GM12878 (cell line): ENCODE measurements around the gene ATP5F1B. TPM values are rescaled to one million over a fixed set of nuclear protein-coding genes. Genes with fewer than 3 reads are reported as not detected.

Source experiments
- ATAC-seq: fragments of 200-7000 bp; cut with Tn5 transposase; 3 replicates; pipeline ENCODE4 v1.9.1; 2020; ENCODE audit warnings: mild to moderate bottlenecking, moderate library complexity
- Bru-seq: library from RNA; stranded (reverse); fragments of 400-500 nt; gene quantifications from one replicate; lab custom pipeline; 2021; lab: Mats Ljungman, UMichigan
- BruChase-seq, 2 experiments: library from RNA; stranded (reverse); fragments of 400-500 nt; gene quantifications; one replicate each; lab custom pipeline; 2021; lab: Mats Ljungman, UMichigan
- BruUV-seq: library from RNA; stranded (reverse); fragments of 400-500 nt; replicated peaks from 2 replicates; lab custom pipeline; 2021; lab: Mats Ljungman, UMichigan
- CTCF ChIA-PET: fragments of 300-600 bp; sonication (Branson Sonifier 250); formaldehyde crosslinking; extraction: SDS; loops from one replicate; lab custom pipeline; 2021; ENCODE audit warnings: inconsistent platforms; lab: Yijun Ruan, JAX
- POLR2A ChIA-PET: fragments of 350-600 bp; formaldehyde crosslinking; extraction: SDS; loops from one replicate; lab custom pipeline; 2021; ENCODE audit warnings: inconsistent platforms; lab: Charles Lee
- RAD21 ChIA-PET: fragments of 300-600 bp; sonication (Branson Sonifier 250); formaldehyde crosslinking; loops from one replicate; lab custom pipeline; 2023; ENCODE audit warnings: antibody characterized with exemption; ENCODE audit not compliant: unreplicated experiment; lab: Charles Lee
- SMC1A ChIA-PET: fragments of 300-600 bp; sonication (Branson Sonifier 250); formaldehyde crosslinking; loops from one replicate; lab custom pipeline; 2023; ENCODE audit not compliant: unreplicated experiment, uncharacterized antibody; lab: Charles Lee
- DNase-seq: peaks from one replicate; pipeline ENCODE4 v3.0.0-alpha.2; 2011; ENCODE audit warnings: low read depth, low spot score
- FAIRE-seq: peaks from 3 replicates; lab custom pipeline; 2011; peaks lifted over from hg19 to GRCh38; lab: Jason Lieb, UNC
- H2AFZ ChIP-seq: 2 replicates; pipeline ENCODE4 v1.6.0; 2011; ENCODE audit warnings: low read depth, low read length, control low read depth; ENCODE audit not compliant: control insufficient read depth
- H3K27ac ChIP-seq: 2 replicates; pipeline ENCODE4 v1.5.1; 2011; ENCODE audit warnings: control low read depth; ENCODE audit not compliant: control insufficient read depth, insufficient read depth
- H3K27me3 ChIP-seq, 2 experiments: replicated peaks in 1 of 2; 2 replicates each; pipeline versions ENCODE4 v1.6.0 to v1.6.1; 2011; ENCODE audit warnings: low read length in 1 of 2; ENCODE audit not compliant: control insufficient read depth in 2 of 2, insufficient read depth in 2 of 2
- H3K36me3 ChIP-seq, 2 experiments: 2 replicates each; pipeline ENCODE4 v1.5.1; 2011; ENCODE audit warnings: low read length in 1 of 2; ENCODE audit not compliant: control insufficient read depth in 2 of 2, insufficient read depth in 2 of 2
- H3K4me1 ChIP-seq: 2 replicates; pipeline ENCODE4 v1.6.1; 2011; ENCODE audit warnings: mild to moderate bottlenecking, low read length, moderate library complexity, mixed read lengths; ENCODE audit not compliant: control insufficient read depth, insufficient read depth
- H3K4me2 ChIP-seq: 2 replicates; pipeline ENCODE4 v1.6.0; 2011; ENCODE audit warnings: control low read depth; ENCODE audit not compliant: control insufficient read depth, insufficient read depth
- H3K4me3 ChIP-seq: fragments of 200-600 bp; sonication (generic); 2 replicates; pipeline ENCODE4 v1.5.1; 2016
- H3K79me2 ChIP-seq: 2 replicates; pipeline ENCODE4 v1.6.0; 2011; ENCODE audit warnings: low read length; ENCODE audit not compliant: control insufficient read depth, insufficient read depth
- H3K9ac ChIP-seq: 2 replicates; pipeline ENCODE4 v1.8.0; 2011; ENCODE audit warnings: low read length, control low read depth, mixed read lengths; ENCODE audit not compliant: control insufficient read depth, insufficient read depth
- H3K9me3 ChIP-seq: replicated peaks from 3 replicates; pipeline ENCODE4 v1.5.1; 2011; ENCODE audit warnings: mild to moderate bottlenecking, low read length; ENCODE audit not compliant: control insufficient read depth, insufficient read depth
- H4K20me1 ChIP-seq: 2 replicates; pipeline ENCODE4 v1.6.0; 2011; ENCODE audit not compliant: control insufficient read depth, insufficient read depth
- E2F8 ChIP-seq: fragments of 450-650 bp; IDR thresholded peaks from 2 replicates; pipeline ENCODE4 v1.6.1; 2018; ENCODE audit warnings: mild to moderate bottlenecking, low read depth, moderate library complexity; ENCODE audit not compliant: partially characterized antibody
- E4F1 ChIP-seq: fragments of 450-650 bp; IDR thresholded peaks from 2 replicates; pipeline ENCODE4 v1.6.1; 2018; ENCODE audit warnings: borderline replicate concordance, mild to moderate bottlenecking; ENCODE audit not compliant: partially characterized antibody
- ESRRA ChIP-seq: IDR thresholded peaks from 2 replicates; pipeline ENCODE4 v1.6.1; 2012; ENCODE audit warnings: mild to moderate bottlenecking, low read length, improper control_type of control experiment
- MAX ChIP-seq: IDR thresholded peaks from 2 replicates; pipeline ENCODE4 v1.6.1; 2012; ENCODE audit warnings: low read depth, low read length, improper control_type of control experiment
- PKNOX1 ChIP-seq: fragments of 450-650 bp; IDR thresholded peaks from 2 replicates; pipeline ENCODE4 v1.6.1; 2016; ENCODE audit warnings: mild to moderate bottlenecking
- SPI1 ChIP-seq: IDR thresholded peaks from 2 replicates; pipeline ENCODE4 v1.6.1; 2011; ENCODE audit warnings: low read depth, mild to moderate bottlenecking, low read length, moderate library complexity, borderline replicate concordance; ENCODE audit not compliant: insufficient read depth
- SRF ChIP-seq, 2 experiments: IDR thresholded peaks; 2 replicates each; pipeline ENCODE4 v1.6.1; 2011; ENCODE audit warnings: low read depth in 2 of 2, low read length in 2 of 2, mild to moderate bottlenecking in 1 of 2, moderate library complexity in 1 of 2
- WGBS: methylation state at CpG from one replicate; pipeline ENCODE4 v1.1.6; 2016; ENCODE audit warnings: low lambda C conversion rate; ENCODE audit not compliant: insufficient replicate concordance, insufficient coverage; ENCODE audit errors: missing lambda C conversion rate; 5-methylcytosine and 5-hydroxymethylcytosine counted together
- in situ Hi-C: fragments of 300-500 bp; cut with MboI; formaldehyde crosslinking; loops from 9 replicates; pipeline ENCODE4 v1.14.3; 2018; ENCODE audit warnings: mixed read lengths
- intact Hi-C: fragments of 100-400 bp; cut with micrococcal nuclease; formaldehyde crosslinking; loops from one replicate; pipeline ENCODE4 v1.14.2; 2022; ENCODE audit not compliant: unreplicated experiment
- long read RNA-seq, 2 experiments: library from polyadenylated mRNA; unstranded; transcript quantifications; one replicate each; pipeline ENCODE4 v2.0.0, GENCODE V29; 2019 to 2020
- polyA minus RNA-seq, 3 experiments: library from RNA; depleted of rRNA, polyadenylated mRNA; stranded (reverse); fragments of >200 nt; gene quantifications; 2 replicates each; pipeline ENCODE4 v1.2.3, GENCODE V29; 2011
- polyA plus RNA-seq, 11 experiments: library from polyadenylated mRNA; depleted of rRNA in 4 of 11; unstranded in 6 of 11; stranded (reverse) in 5 of 11; fragments of >200 nt; fragmentation: Nextera tagmentation in 4 of 11; fragmentation: Illumina TruSeq in 1 of 11; extraction: Ambion mirVana in 4 of 11; extraction: Trizol in 1 of 11; gene quantifications; 1 replicate in 1 of 11; 2 replicates in 10 of 11; pipeline versions ENCODE4 v1.2.1 to v1.2.3, GENCODE V29; 2011 to 2016; ENCODE audit warnings: inconsistent platforms in 2 of 11, missing spikeins in 2 of 11, low read depth in 1 of 11
- total RNA-seq, 4 experiments: library from RNA; depleted of rRNA in 3 of 4; stranded (reverse); fragments of >200 nt in 3 of 4; fragmentation: Illumina TruSeq in 1 of 4; extraction: Trizol in 1 of 4; gene quantifications; 2 replicates each; pipeline versions ENCODE4 v1.2.1 to v1.2.3, GENCODE V29; 2013 to 2021

The ATP5F1B gene
- 176 and 185 TPM in 2 replicates for total RNA-seq (2013; cell fraction: nucleolus; rRNA removed)
- total RNA-seq (2014; rRNA removed) (783 and 784 TPM in 2 replicates), total RNA-seq (2014; rRNA removed; fragmentation: Illumina TruSeq; extraction: Trizol) (665 and 686 TPM in 2 replicates), total RNA-seq (2021) (885 and 921 TPM in 2 replicates), polyA plus RNA-seq (2011; rRNA removed) (1,766 and 1,795 TPM in 2 replicates), polyA plus RNA-seq (2014; fragmentation: Illumina TruSeq; extraction: Trizol) (1,076 and 1,335 TPM in 2 replicates), polyA plus RNA-seq (2014; fragmentation: Nextera tagmentation; extraction: Ambion mirVana) (1,000 to 10,000 TPM in 1 of 2 experiments, 100 to 1,000 TPM in 1; 671 to 1,479 TPM), polyA plus RNA-seq (2014; rRNA removed) (985 and 1,003 TPM in 2 replicates), polyA plus RNA-seq (2016; fragmentation: Nextera tagmentation; extraction: Ambion mirVana) (1,000 to 10,000 TPM; 1,765 to 1,908 TPM), polyA minus RNA-seq (2011; rRNA and poly(A)+ RNA removed) (1,399 and 1,431 TPM in 2 replicates), Bru-seq, nascent RNA (percentile 98 among the genes with signal in this experiment), BruChase-seq, experiment 1, labeled RNA remaining after a 6-hour chase (percentile 100 among the genes with signal in this experiment), BruChase-seq, experiment 2, labeled RNA remaining after a 2-hour chase (percentile 100 among the genes with signal in this experiment)
- 553 TPM for polyA plus RNA-seq (2011; ENCODE audit: low read depth)
- 1,406 and 1,613 TPM in 2 replicates for polyA plus RNA-seq (2011; cell fraction: cytosol; rRNA removed)
- 1,140 and 1,200 TPM in 2 replicates for polyA plus RNA-seq (2011; cell fraction: nucleus; rRNA removed)
- 560 and 690 TPM in 2 replicates for polyA plus RNA-seq (2012)
- polyA minus RNA-seq (2011; cell fraction: cytosol; rRNA and poly(A)+ RNA removed) = 364 and 420 TPM in 2 replicates
- 154 and 175 TPM in 2 replicates for polyA minus RNA-seq (2011; cell fraction: nucleus; rRNA and poly(A)+ RNA removed)
- long read RNA-seq, experiment 1, transcript ATP5F1B-201 (10 exons, 1,839 nt) = major isoform, 927 of 987 reads
- long read RNA-seq, experiment 1, partial matches to known transcripts = 22 of 987 reads
- long read RNA-seq, experiment 1, other reads (novel, unspliced or antisense) = 37 of 987 reads
- long read RNA-seq, experiment 2, transcript ATP5F1B-201 (10 exons, 1,839 nt) = major isoform, 5,569 of 5,953 reads
- long read RNA-seq, experiment 2, partial matches to known transcripts = 195 of 5,953 reads
- long read RNA-seq, experiment 2, other reads (novel, unspliced or antisense) = 187 of 5,953 reads

GRCh38 chr12:56645717-56646446 lies at the start of gene ATP5F1B:
TSS of gene ATP5F1B (minus strand) at chr12:56645984. CDS start at chr12:56645963, 21 bp downstream.
- ChIA-PET POLR2A (interaction anchor here (0.5 to 4.1 kb wide), 20 partner anchors 10 to 567 kb away, joined by 3 to 57 read pairs (median 7); partner anchors contain the start of genes NACA, PTGES3, STAT2 and ZC3H10), CTCF (interaction anchor here (0.6 to 2.7 kb wide), 10 partner anchors 10 to 639 kb away, joined by 3 to 23 read pairs (median 3); partner anchors contain the start of gene STAT6), SMC1A (interaction anchor here (0.8 to 4.4 kb wide), 8 partner anchors 11 to 95 kb away, joined by 3 to 43 read pairs (median 6); partner anchors contain the start of gene BAZ2A), RAD21 (interaction anchor here (1.0 to 3.0 kb wide), 7 partner anchors 9 to 598 kb away, joined by 3 to 15 read pairs (median 7); partner anchors contain the start of genes BAZ2A and PTGES3)
- H3K9ac ChIP-seq = peak within 1 kb of the TSS; percentile 89
- no peaks in the 10 kb centered on the region for H3K27me3 ChIP-seq
- peak within 1 kb of the TSS; percentile 89 for H3K27ac ChIP-seq
- H3K4me1 ChIP-seq = no peaks in the 10 kb centered on the region
- no TSS peak for BruUV-seq
- peak within 1 kb of the TSS; percentile 94 for H3K4me3 ChIP-seq
- DNase-seq = peak; percentile 100
- no peaks in the 10 kb centered on the region for H4K20me1 ChIP-seq
- H3K4me2 ChIP-seq = peak within 1 kb of the TSS; percentile 90
- H3K36me3 ChIP-seq = peaks cover 10 to 23% of the 10 kb centered on the region in 2 experiments
- intact Hi-C loops = loop anchor here (10.0 kb wide), 1 partner anchor 521 kb away; the partner anchor contains the start of gene ESYT1
- in situ Hi-C loops = no loop called here
- no peaks in the 10 kb centered on the region for H3K9me3 ChIP-seq
- peak; percentile 100 for FAIRE-seq
- peaks cover 51% of the 10 kb centered on the region for H3K79me2 ChIP-seq
- H2AFZ ChIP-seq = peak within 1 kb of the TSS; percentile 73
- 1% methylated on average over 39 of the region's 39 CpGs for WGBS
- peak; percentile 98 for ATAC-seq
- TF ChIP-seq ESRRA (peak; percentile 94), MAX (peak; percentile 56), SRF (IDR thresholded peaks at IDR 0.05; ENCODE audit: low read depth in 2 of 2, low read length in 2 of 2) (0 out of 4 replicates have a peak, but pooled peaks of 1 of the 2 experiments have one; percentile 16), E4F1 (peak; percentile 56), PKNOX1 (peak; percentile 100), SPI1 (peak; percentile 55; the same call in 1 of the 2 replicates), E2F8 (peak; percentile 68)
